Pons (tissue), 1 donor: Measurements from ENCODE around the gene WDR93.

Experiments
- DNase-seq: peaks from one replicate; pipeline ENCODE4 v3.0.0-alpha.2; 2016; ENCODE audit warnings: low spot score

The WDR93 gene

DNA sequence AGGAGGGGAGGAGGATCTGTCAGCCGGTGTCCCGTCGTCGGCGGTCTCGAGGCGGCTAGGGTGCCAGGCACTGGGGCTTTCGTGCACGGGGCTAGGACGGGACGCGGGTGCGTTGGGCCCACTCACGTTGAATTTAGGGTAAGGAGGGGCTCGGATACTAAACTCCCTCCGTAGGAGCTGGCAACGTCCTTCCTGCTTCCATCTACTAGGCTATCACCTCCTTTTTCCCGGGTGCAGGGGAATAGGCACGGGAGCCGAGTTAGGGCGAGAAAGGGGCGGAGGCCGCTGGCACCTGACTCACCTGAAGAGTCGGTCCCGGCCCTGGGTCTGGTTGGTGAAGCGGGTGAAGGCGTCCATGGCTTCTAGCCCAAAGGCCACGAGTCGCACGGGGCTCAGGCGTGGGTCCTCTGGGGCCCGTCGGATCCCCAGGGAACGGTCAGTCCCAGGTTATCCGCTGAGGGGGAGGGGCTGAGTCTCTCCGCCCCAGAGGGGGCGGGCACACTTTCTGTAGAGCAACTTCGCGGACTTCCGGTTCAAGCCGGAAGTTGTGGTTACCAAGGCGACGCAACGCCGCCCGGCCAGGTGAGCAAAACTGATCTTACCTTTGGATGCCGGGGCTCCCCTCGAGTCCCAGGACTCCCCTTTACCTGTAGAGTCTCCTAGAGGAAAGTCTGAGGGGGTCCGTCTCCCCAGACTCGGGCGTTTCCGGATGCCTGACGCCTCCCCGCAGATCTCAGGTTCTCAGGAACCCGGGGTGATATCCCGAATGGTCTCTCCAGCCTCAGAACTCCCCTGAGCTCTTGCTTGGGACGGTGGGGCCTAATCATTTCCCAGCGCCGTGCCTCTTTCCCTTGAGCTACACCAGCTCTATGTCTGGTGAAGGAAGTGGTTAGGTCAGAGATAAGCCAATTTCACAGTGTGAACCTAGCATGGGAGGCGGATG lies at the start of gene WDR93, which contains the start of gene PEX11A:
TSS of gene WDR93 (plus strand) at position 536 of the 943 bp plus-strand sequence. CDS start 10,936 bp downstream, outside the sequence.
TSS of gene PEX11A (minus strand) at position 479 of the 943 bp plus-strand sequence. CDS start at position 357, 122 bp downstream.
- DNase-seq: peak; percentile 48

DNA sequence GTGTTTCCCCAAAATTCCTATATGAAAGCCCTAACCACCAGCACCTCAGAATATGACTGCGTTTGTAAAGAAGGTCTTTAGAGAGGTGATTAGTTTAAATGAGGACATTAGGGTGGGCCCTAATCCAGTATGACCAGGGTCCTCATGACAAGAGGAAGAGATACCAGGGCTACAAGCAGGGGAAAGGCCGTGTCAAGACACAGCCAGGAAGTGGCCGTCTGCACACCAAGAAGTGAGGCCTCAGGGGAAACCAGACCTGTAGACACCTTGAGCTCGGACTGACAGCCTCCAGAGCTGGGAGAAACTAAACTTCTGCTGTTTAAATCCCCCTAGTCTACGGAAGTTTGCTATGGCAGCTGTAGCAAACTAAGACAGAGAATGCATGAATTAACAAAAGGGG lies 49.6 kb upstream of the WDR93 start:
- DNase-seq: no peak

DNA sequence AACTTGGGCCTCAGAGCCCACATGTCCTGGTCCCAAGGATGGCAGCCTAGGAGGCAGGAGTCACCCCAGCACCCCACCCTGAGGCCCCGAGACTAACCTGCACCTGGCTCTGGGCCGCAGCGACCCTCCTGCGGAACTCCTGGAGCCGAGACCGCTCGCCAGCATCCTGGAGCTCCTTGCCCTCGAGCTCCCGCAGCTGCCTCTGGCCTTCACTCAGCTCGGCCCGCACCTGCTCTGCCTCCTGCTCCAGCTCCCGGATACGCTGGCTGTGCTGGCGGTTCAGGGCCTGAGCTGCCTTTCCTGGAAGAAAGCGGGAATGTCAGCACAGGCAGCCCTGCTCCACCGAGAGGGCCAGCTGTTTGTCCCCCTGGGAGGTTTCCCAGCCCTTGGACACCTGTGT lies 48.5 kb upstream of the WDR93 start:
- no peak for DNase-seq

DNA sequence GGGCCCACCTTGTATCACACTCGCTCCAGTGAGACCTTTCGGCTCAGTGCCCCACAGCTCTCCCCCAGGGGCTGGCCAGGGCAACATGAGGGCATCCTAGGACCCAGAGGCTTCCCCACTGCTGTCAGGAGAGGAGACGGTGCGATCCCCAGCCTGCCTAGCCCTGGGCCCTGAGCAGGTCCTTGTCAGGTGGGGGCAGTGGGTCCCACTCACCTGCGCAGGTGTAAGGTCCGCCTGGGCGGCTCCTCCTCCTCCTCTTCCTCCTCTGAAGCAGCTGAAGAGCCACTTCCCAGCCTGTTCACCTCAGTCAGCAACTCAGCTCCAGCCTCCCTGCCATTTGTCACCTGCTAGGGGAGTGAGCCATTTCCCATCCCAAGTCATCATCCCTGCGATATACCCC lies 44.9 kb upstream of the WDR93 start:
- DNase-seq: no peak

DNA sequence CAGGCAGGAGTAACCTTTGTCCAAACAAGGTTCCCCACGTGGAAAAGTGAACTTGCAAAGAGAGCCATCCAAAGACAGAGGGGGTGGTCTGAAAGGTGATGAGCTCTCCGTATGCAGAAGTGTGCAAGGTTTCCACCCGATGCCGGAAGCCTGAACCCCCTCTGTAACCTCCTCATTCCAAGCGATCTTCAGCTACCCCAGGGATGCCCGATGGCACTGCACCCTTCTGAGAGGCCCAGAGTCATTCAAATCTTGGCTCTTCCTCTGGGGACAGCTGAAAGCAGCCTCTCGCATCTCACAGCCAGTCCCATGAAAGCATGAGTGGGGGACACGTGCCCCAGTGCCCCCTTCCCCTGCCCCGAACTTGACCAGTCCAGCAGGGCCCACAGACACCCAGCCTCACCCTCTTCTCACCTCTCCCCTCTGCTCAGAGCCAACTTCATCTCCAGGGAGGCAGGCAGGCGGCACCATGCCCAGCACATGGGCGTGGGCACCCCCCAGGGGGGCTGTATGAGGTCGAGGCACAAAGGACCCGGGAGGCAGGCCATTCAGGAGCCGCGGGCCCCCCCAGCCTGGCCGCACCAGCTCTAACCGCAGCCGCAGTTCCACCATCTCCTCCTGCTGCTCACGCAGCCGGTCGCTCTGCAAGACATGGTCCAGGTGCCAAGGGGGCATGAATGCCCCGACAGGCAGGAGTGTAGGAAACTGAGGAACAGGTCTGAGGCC lies 44.0 kb upstream of the WDR93 start:
- no peak for DNase-seq

DNA sequence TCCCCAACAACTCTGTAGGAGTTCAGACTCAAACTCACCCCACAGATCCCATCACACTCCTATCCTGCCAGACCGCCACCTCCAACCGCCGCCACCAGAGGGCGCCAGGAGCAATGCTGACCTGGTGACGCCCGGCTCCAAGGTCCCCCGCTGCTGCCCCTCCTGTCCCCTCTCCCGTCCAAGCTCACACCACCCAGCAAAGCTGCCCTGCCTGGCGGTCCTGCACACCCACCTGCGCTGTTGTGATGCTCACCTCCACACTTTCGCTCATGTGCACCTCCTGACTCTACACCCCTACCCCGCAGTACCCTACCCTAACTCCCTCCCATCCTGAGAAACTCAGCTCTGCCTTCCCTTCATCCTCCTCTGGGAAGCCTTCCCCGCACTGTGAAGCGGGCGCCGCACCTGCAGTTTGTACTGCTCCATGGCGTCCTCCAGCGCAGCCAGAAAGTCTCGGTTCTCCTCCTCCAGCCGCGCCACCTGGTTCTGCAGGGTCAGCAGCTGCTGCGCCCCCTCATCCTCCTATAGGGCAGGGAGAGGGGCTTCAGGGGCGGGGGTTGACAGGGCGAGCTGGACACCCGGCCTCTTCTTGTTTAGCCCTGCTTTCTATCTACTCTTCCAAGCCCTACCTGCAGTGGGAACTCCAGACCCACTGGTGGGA lies 43.3 kb upstream of the WDR93 start:
- peak; percentile 14 for DNase-seq

DNA sequence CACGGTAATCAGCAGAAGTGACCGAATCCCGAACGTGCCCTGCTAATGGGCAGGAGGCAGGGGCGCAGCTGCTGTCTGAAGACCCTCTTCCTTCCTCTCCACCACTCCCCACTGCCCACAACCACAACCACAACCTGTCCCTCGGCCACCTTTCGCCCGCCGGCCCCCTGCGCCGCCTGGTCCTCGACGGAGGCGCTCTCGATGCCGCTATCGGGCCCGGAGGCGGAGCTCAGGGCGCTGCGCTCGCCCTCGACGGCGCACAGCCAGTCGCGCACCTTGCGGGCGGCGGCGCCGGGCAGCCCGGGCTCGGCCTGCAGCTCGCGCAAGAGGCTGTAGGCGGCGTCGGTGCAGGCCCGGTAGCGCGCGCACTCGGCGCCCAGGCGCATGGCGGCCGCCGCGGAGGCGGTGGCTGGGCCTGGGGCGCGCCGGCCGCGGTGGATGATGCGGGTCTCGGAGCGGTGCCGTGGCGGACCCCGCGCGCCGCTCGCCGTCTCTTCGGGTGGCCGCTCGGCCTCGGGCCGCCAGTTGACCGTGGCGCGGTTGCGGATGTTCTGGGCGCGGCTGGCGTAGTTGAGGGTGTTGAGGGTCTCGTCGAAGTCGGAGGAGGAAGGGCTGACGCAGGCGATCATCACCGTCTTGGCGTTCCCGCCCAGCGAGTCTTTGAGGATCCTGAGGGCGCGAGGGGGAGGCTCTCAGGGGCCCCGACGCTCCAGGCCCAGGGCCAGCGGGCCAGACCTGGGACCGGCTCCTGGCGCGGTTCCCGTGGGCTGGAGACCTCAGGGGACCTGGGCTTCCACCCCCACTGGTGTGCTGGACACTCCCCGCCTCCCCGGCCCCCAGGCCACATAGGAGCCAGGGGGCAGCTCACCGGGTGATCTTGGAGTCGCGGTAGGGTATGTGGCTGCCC lies 42.3 kb upstream of the WDR93 start:
- DNase-seq: no peak

DNA sequence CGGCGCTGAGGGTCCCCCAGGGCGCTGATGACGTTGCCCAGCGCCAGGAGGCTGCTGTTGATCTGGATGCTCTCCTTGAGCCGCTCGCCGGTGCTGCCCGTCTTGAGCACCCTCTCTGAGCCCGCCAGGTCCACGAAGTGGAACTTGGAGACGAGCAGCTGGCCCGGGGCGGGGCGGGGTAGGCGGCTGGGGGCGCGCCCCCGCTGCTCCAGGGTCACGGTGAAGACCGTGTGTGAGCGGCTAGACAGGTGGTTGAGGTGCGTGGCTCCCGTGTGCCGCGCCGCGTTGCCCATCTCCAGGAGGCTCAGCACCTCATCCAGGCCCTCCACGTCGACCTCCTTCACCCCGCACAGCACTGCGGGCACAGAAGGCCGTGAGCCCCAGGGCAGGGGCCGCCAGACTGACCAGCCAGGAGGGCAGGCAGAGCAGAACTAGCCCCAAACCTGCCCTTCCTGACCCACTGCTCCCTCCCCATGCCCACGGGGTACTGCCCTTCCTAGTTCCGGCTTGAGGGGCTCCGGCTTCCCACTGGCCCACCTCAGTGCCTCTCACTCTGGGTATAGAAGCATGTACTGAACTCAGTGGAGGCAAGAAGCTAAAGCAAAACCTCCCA lies 41.5 kb upstream of the WDR93 start:
- DNase-seq: no peak

DNA sequence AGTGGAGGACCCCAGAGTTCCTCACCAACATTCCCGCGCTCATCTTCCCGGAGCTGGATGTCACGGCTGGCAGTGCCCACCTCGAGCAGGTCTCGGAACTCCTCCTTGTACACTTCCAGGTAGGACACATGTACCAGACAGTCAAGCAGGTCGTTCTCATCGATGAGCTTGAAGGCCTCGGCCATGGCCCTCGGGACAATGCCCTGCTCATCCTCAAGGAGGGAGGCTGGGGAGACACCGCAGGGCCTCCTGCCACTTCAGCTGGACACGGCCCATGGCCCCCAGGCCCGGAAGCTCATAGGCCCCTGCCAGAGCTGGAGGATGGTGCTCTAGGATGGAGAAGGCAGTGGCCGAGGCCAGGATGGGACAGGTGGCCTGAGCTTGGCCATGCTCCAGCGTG lies 40.9 kb upstream of the WDR93 start:
- no peak for DNase-seq

DNA sequence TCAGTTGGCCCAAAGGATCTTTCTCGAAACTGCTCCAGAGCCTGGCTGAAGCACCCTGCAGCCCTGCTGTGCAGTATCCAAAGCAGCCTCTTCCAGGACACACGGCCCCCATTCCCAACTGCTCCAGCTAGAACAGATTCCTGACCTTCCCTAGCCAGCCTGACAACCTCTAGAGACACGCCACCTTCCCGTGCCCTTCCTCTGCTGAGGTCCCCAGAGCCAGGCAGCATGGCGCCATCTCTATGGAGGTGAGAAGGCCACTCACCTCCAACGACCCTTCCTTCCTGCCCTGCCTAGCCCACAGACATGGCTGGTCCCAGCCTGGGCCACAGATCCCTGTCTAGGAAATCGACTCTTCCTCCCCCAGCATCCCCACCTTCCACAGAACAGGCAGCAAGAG lies 38.5 kb upstream of the WDR93 start:
- no peak for DNase-seq

DNA sequence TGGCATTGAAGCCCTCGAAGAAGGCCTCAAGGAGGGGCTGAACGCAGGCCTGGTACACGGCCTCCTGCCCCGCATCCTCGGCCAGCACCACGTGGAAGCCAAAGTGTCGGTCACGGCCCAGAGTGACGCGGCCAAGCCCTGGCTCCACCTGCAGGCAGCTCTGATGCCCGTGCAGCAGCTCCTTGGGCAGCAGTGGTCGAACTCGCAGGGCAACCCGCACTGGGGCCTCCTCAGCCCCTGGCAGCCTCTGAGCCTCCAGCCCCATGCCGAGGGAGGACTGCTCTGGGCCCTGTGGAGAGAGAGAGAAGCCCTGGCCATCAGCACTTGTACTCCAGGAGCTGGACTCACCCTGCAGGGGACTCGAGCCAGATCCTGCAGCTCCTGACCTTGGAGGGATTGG lies 37.9 kb upstream of the WDR93 start:
- DNase-seq: no peak

DNA sequence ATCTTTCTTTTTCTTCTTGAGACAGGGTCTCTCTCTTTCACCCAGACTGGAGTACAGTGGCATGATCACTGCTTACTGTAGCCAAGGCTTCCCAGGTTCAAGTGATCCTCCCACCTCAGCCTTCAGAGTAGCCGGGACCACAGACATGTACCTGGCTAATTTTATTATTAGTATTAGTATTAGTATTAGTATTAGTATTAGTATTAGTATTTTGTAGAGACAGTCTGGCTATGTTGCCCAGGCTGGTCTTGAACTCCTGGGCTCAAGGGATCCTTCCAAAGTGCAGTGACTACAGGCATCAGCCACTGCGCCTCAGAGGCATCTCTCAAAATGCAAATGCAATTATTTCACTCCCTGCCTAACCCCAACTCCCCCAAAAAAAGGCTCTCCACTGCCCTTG lies 37.0 kb upstream of the WDR93 start:
- no peak for DNase-seq

DNA sequence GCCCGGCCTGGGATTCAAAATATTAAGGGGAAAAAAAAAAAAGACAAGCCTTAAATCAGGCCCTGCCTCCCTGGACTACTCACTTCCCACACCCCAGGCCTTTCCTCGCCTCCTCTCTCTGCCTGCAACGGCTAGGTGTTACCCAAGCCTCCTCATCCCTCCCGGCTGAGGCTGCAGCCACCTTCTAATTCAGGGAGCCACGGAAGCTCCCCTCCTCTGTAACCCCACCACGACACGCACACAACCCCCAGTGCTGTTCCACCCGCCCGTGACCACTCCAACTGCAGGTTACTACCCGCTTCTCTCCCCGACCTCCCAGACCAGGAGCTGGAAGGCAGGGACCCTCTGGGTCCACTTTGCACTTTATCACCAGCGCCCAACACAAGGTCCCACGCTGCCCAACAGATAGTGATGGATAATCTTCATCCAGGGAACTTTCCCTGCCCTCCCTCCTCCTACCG lies 36.3 kb upstream of the WDR93 start:
- no peak for DNase-seq

DNA sequence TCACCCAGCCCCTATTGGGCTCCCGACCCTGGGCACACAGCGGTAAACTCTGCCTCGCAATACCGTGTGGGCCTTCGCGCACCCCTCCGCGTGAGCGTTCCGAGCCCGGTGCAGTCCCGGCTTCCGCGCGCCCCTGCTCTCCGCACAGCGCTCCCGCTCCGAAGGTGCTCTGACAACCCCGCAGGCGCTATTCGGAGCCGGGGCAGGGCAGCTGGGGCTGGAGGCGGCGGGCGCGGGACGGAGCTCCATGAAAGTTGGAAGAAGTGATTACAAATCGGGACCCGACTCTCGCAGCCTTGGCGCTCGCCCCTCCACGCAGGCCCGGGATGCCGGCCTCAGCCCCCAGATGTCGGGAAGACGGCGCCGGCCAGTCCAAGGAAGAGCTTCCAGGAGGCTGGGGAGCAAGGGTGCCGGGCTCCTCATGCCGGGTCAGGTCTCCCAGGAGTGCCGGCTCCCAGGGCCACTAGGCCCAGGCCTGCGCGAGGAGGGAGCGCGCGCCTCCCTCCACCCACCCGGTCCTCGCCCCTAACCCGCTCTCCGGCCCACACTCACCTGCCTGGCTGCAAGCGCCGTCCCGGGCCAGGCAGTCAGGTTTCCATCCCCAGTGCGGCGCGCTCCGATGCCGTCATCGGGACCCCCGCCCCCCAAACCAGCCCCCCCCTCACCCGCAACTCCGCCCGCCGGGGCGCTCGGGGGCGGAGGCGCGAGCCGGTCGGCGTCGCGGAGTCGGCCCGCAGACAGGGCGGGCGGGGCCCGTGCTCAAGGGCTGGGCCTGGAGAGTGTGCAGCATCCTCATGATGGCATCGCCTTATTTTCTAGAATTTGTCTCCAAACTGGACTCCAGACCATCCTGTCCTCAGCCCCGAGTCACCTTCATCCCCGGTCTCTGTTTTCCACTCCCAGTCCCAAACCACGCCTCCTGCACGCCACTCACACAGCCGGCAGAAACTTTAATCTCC lies 35.5 kb upstream of the WDR93 start, which contains the start of gene KIF7:
TSS of gene KIF7 (minus strand) at position 621 of the 959 bp plus-strand sequence. CDS start 2,537 bp downstream, outside the sequence.
- DNase-seq: no peak

DNA sequence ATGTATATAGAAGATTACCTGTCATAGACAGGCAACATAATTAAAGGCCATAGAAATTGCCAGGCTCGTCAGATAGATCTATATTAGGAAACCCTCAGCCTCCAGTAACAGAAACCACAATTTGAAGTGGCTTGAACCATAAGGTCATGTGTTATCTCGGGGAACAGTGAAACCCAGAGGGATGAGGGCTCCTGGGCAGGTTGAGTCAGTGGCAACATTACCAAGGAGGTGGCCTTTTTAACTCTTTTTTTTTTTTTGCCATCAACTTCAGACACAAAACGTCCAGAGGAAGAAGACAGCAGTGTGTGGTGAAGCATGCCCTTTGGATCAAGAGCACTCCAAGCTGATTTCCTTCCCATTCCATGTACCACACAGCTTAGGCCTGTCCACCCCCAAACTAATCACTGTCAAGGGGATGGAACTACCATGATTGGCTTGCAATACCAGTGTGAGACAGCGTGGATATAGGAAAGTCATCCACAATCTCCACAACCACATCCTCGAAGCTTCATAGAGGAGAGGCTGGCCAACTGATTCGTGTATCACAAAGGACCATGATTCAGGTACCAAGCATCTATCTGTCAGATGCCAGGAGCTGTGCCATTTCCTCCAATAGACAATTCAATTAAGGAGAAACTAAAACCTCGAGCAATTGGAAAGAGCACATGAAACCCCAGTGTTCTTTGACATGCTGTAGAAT lies 34.3 kb upstream of the WDR93 start:
- DNase-seq: no peak

DNA sequence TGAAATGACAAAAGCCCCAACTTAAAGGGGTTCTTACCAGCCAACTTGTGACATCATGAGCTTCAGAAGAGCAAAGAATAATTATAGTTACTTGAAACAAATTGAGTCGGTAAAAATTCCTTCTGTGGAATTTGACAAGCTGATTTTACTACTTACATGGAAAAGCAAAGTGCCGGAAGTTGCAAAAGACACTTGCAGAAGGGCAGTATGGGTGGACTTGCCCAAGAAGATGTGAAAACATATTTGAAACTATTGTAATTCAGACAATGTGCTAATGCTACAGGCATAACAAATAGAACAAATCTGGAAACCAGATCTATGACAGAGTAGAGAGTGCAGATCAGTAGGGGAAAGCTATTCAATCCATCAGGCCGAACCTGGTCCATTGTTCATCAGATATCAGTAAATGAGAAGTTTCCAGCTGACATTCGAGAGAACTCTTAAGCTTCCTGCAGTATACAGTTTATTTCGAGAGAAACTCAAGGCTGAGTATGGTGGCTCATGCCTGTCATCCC lies 32.9 kb upstream of the WDR93 start:
- DNase-seq: no peak

DNA sequence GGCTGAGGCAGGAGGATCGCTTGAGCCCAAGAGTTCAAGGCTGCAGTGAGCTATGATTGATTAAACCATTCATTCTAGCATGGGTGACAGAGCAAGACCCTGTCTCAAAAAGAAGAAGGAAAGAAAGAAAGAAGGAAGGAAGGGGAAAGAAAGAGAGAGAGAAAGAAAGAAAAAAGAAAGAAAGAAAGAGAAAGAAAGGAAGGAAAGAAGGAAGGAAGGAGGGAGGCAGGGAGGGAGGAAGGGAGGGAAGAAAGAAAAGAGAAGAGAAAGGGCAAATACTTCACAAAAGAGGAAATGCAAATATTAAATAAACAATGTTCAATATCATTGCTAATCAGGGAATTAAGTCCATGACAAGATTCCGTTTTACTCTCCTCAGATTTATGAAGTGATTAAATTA lies 31.3 kb upstream of the WDR93 start:
- no peak for DNase-seq

DNA sequence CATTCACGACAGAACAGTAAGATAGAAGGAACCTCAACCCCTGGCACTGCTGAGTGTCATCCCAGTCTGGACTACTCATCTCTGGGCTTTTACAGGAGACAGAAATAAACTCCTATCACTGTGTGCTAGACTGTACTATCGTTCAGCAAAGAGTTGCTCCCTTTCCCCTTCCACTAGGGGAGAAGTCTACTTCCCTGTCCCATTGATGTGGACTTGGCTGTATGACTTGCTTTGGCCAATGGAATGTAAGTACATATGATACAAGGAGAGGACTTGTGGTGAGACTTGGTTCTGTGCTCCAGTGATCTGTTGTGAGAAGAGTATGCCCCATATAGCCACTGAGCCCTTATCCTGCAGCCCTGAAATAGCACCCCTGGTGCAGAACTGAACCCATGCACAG lies 30.1 kb upstream of the WDR93 start:
- no peak for DNase-seq
